Measurements from ENCODE around the gene SPTBN5. TPM values are rescaled to one million over a fixed set of nuclear protein-coding genes. Genes with fewer than 3 reads are reported as not detected.

SPTBN5 gene
- total RNA-seq, 3 donors from 2014 or later (not counting 1 experiment from before 2014, with no cell fraction given) = 4.1 to 6.0 (median 5.2) TPM

- Mint-ChIP-seq H3K4me3 (peak overlapping the region; percentile 66), H3K27me3 (ENCODE audit: low read depth in 2 of 2) (no peaks in the 10 kb centered on the region), H3K9me3 (no peaks in the 10 kb centered on the region), H3K27ac (peak overlapping the region; percentile 93 to 94), H3K4me1 (peaks cover 38 to 40% of the 10 kb centered on the region in 2 donors), H3K36me3 (no peaks in the 10 kb centered on the region)
- no peaks in the 10 kb centered on the region for H3K36me3 ChIP-seq (ENCODE audit: control insufficient read depth, insufficient read depth, low read length)
- WGBS (ENCODE audit: insufficient coverage) = 19% methylated on average over 4 of the region's 4 CpGs
- no peaks in the 10 kb centered on the region for H3K27me3 ChIP-seq (ENCODE audit: control insufficient read depth, insufficient read depth, low read length)
- DNase-seq = peak; percentile 49 to 88
- H3K27ac ChIP-seq (ENCODE audit: low read length) = peak overlapping the region; percentile 96
- no peak overlapping the region for H3K4me3 ChIP-seq (ENCODE audit: low read length)
- ATAC-seq = peak; percentile 43 to 63 (median 54)
- H3K4me1 ChIP-seq (ENCODE audit: control insufficient read depth, insufficient read depth, low read length) = peaks cover 47% of the 10 kb centered on the region
- intact Hi-C loops (cut with micrococcal nuclease) = no loop called here
- no peaks in the 10 kb centered on the region for H3K9me3 ChIP-seq (ENCODE audit: control insufficient read depth, insufficient read depth, low read length)
- no peak for TF ChIP-seq CTCF (IDR thresholded peaks at IDR 0.05)
Observed at GRCh38 chr15:41934843-41935242, 41.0 kb upstream of the SPTBN5 start.

- Mint-ChIP-seq H3K27me3 (ENCODE audit: low read depth in 2 of 2) (no peaks in the 10 kb centered on the region), H3K4me3 (no peak overlapping the region), H3K9me3 (no peaks in the 10 kb centered on the region), H3K36me3 (no peaks in the 10 kb centered on the region), H3K4me1 (peaks cover 38 to 40% of the 10 kb centered on the region in 2 donors), H3K27ac (peak overlapping the region; percentile 93 to 94)
- Histone ChIP-seq H3K9me3 (ENCODE audit: control insufficient read depth, insufficient read depth, low read length) (no peaks in the 10 kb centered on the region), H3K36me3 (ENCODE audit: control insufficient read depth, insufficient read depth, low read length) (no peaks in the 10 kb centered on the region), H3K27me3 (ENCODE audit: control insufficient read depth, insufficient read depth, low read length) (no peaks in the 10 kb centered on the region), H3K4me1 (ENCODE audit: control insufficient read depth, insufficient read depth, low read length) (peaks cover 51% of the 10 kb centered on the region), H3K27ac (ENCODE audit: low read length) (peak overlapping the region; percentile 96), H3K4me3 (ENCODE audit: low read length) (no peak overlapping the region)
- no peak for TF ChIP-seq CTCF (IDR thresholded peaks at IDR 0.05)
- DNase-seq = no peak
- WGBS (ENCODE audit: insufficient coverage) = 90% methylated on average over 10 of the region's 10 CpGs
- intact Hi-C loops (cut with micrococcal nuclease) = no loop called here
- no peak for ATAC-seq
Observed at GRCh38 chr15:41933771-41934170, 39.9 kb upstream of the SPTBN5 start.

GRCh38 chr15:41933326-41933725 is 39.5 kb upstream of the SPTBN5 start:
- H3K27ac ChIP-seq (ENCODE audit: low read length) = no peak overlapping the region
- 98% methylated on average over 6 of the region's 7 CpGs for WGBS (ENCODE audit: insufficient coverage)
- peak overlapping the region; percentile 93 to 94 for H3K27ac Mint-ChIP-seq

More at GRCh38 chr15:41933326-41933725, 39.5 kb upstream of the SPTBN5 start:
- Mint-ChIP-seq H3K9me3 (no peaks in the 10 kb centered on the region), H3K4me3 (no peak overlapping the region), H3K36me3 (no peaks in the 10 kb centered on the region), H3K4me1 (peaks cover 38 to 40% of the 10 kb centered on the region in 2 donors), H3K27me3 (ENCODE audit: low read depth in 2 of 2) (no peaks in the 10 kb centered on the region)
- TF ChIP-seq CTCF (IDR thresholded peaks at IDR 0.05) = no peak
- H3K36me3 ChIP-seq (ENCODE audit: control insufficient read depth, insufficient read depth, low read length) = no peaks in the 10 kb centered on the region
- H3K4me3 ChIP-seq (ENCODE audit: low read length) = no peak overlapping the region
- intact Hi-C loops (cut with micrococcal nuclease) = no loop called here
- peaks cover 53% of the 10 kb centered on the region for H3K4me1 ChIP-seq (ENCODE audit: control insufficient read depth, insufficient read depth, low read length)
- DNase-seq (no peak), ATAC-seq (no peak)
- H3K9me3 ChIP-seq (ENCODE audit: control insufficient read depth, insufficient read depth, low read length) = no peaks in the 10 kb centered on the region
- H3K27me3 ChIP-seq (ENCODE audit: control insufficient read depth, insufficient read depth, low read length) = no peaks in the 10 kb centered on the region
